ENCODE results near the gene VPS13C.

GRCh38 chr15:62060113-62060895 is at the start of gene VPS13C:
- TF ChIP-seq CTCF (IDR thresholded peaks at IDR 0.05): peak; percentile 85
- no peak for TF ChIP-seq ZFX (IDR thresholded peaks at IDR 0.05; ENCODE audit: borderline replicate concordance)

Measured in 22Rv1 (cell line).